ENCODE results near the gene MS4A7.
A peak's percentile ranks its signal among the peaks of the same experiment; 100 is the strongest.
"Not testable (repeated sequence)": the region's sequence is repeated elsewhere in the genome, so short reads cannot be mapped to it uniquely, and the experiment has no call there.

MS4A7 gene

GRCh38 chr11:60349990-60350389 lies 28.3 kb upstream of the MS4A7 start:
- Histone ChIP-seq H3K9me3 (ENCODE audit: control insufficient read depth, insufficient read depth, low read depth, low read length) (0 out of 2 replicates have a peak, but pooled peaks cover 11% of the 10 kb centered on the region), H3K27me3 (ENCODE audit: control insufficient read depth, insufficient read depth, low read length) (no peaks in the 10 kb centered on the region), H3K4me3 (ENCODE audit: low read depth, low read length) (no peak overlapping the region), H3K27ac (ENCODE audit: low read depth, low read length) (no peak overlapping the region), H3K4me1 (ENCODE audit: control insufficient read depth, insufficient read depth, low read length) (no peaks in the 10 kb centered on the region), H3K36me3 (ENCODE audit: control insufficient read depth, insufficient read depth, low read length) (no peaks in the 10 kb centered on the region), H3K9ac (ENCODE audit: low read length) (no peak overlapping the region)

GRCh38 chr11:60357771-60358170 lies 20.6 kb upstream of the MS4A7 start:
- H3K9ac ChIP-seq (ENCODE audit: low read length) = no peak overlapping the region
- H3K4me3 ChIP-seq (ENCODE audit: low read depth, low read length) = no peak overlapping the region

GRCh38 chr11:60360621-60361020 lies 17.7 kb upstream of the MS4A7 start:
- no peak overlapping the region for H3K27ac ChIP-seq (ENCODE audit: low read depth, low read length)
- H3K4me1 ChIP-seq (ENCODE audit: control insufficient read depth, insufficient read depth, low read length) = peaks cover 10% of the 10 kb centered on the region
- H3K4me3 ChIP-seq (ENCODE audit: low read depth, low read length) = no peak overlapping the region
- H3K9me3 ChIP-seq (ENCODE audit: control insufficient read depth, insufficient read depth, low read depth, low read length) = peaks cover 30% of the 10 kb centered on the region
- H3K36me3 ChIP-seq (ENCODE audit: control insufficient read depth, insufficient read depth, low read length) = no peaks in the 10 kb centered on the region
- no peaks in the 10 kb centered on the region for H3K27me3 ChIP-seq (ENCODE audit: control insufficient read depth, insufficient read depth, low read length)
- no peak overlapping the region for H3K9ac ChIP-seq (ENCODE audit: low read length)

More at GRCh38 chr11:60357771-60358170, 20.6 kb upstream of the MS4A7 start:
- Histone ChIP-seq H3K27me3 (ENCODE audit: control insufficient read depth, insufficient read depth, low read length) (no peaks in the 10 kb centered on the region), H3K9me3 (ENCODE audit: control insufficient read depth, insufficient read depth, low read depth, low read length) (peaks cover 45% of the 10 kb centered on the region), H3K4me1 (ENCODE audit: control insufficient read depth, insufficient read depth, low read length) (no peaks in the 10 kb centered on the region), H3K36me3 (ENCODE audit: control insufficient read depth, insufficient read depth, low read length) (no peaks in the 10 kb centered on the region), H3K27ac (ENCODE audit: low read depth, low read length) (no peak overlapping the region)

- H3K4me1 ChIP-seq (ENCODE audit: control insufficient read depth, insufficient read depth, low read length) = peaks cover 10% of the 10 kb centered on the region
- no peaks in the 10 kb centered on the region for H3K27me3 ChIP-seq (ENCODE audit: control insufficient read depth, insufficient read depth, low read length)
- H3K4me3 ChIP-seq (ENCODE audit: low read depth, low read length) = no peak overlapping the region
- no peak overlapping the region for H3K9ac ChIP-seq (ENCODE audit: low read length)
- no peak overlapping the region for H3K27ac ChIP-seq (ENCODE audit: low read depth, low read length)
- peaks cover 25% of the 10 kb centered on the region for H3K9me3 ChIP-seq (ENCODE audit: control insufficient read depth, insufficient read depth, low read depth, low read length)
- no peaks in the 10 kb centered on the region for H3K36me3 ChIP-seq (ENCODE audit: control insufficient read depth, insufficient read depth, low read length)
Observed at GRCh38 chr11:60362241-60362640, 16.1 kb upstream of the MS4A7 start.

GRCh38 chr11:60363542-60364470 lies 14.5 kb upstream of the MS4A7 start:
- H3K36me3 ChIP-seq (ENCODE audit: control insufficient read depth, insufficient read depth, low read length) = no peaks in the 10 kb centered on the region
- peak overlapping the region; percentile 38 for H3K4me3 ChIP-seq (ENCODE audit: low read depth, low read length)
- H3K9ac ChIP-seq (ENCODE audit: low read length) = no peak overlapping the region
- peaks cover 10% of the 10 kb centered on the region for H3K4me1 ChIP-seq (ENCODE audit: control insufficient read depth, insufficient read depth, low read length)
- H3K27me3 ChIP-seq (ENCODE audit: control insufficient read depth, insufficient read depth, low read length) = no peaks in the 10 kb centered on the region
- H3K9me3 ChIP-seq (ENCODE audit: control insufficient read depth, insufficient read depth, low read depth, low read length) = peaks cover 26% of the 10 kb centered on the region
- no peak overlapping the region; the same call in 1 of the 2 replicates for H3K27ac ChIP-seq (ENCODE audit: low read depth, low read length)

- not testable (repeated sequence) for H3K9ac ChIP-seq (ENCODE audit: low read length); H3K27ac ChIP-seq (ENCODE audit: low read depth, low read length); H3K4me3 ChIP-seq (ENCODE audit: low read depth, low read length); H3K4me1 ChIP-seq (ENCODE audit: control insufficient read depth, insufficient read depth, low read length); H3K27me3 ChIP-seq (ENCODE audit: control insufficient read depth, insufficient read depth, low read length); H3K9me3 ChIP-seq (ENCODE audit: control insufficient read depth, insufficient read depth, low read depth, low read length); H3K36me3 ChIP-seq (ENCODE audit: control insufficient read depth, insufficient read depth, low read length)
Observed at GRCh38 chr11:60366262-60366904, 11.9 kb upstream of the MS4A7 start.

GRCh38 chr11:60367009-60367408 lies 11.3 kb upstream of the MS4A7 start:
- Histone ChIP-seq H3K27me3 (ENCODE audit: control insufficient read depth, insufficient read depth, low read length) (no peaks in the 10 kb centered on the region), H3K27ac (ENCODE audit: low read depth, low read length) (no peak overlapping the region), H3K4me1 (ENCODE audit: control insufficient read depth, insufficient read depth, low read length) (peaks cover 10% of the 10 kb centered on the region), H3K4me3 (ENCODE audit: low read depth, low read length) (no peak overlapping the region), H3K9ac (ENCODE audit: low read length) (no peak overlapping the region), H3K9me3 (ENCODE audit: control insufficient read depth, insufficient read depth, low read depth, low read length) (0 out of 2 replicates have a peak, but pooled peaks cover 3% of the 10 kb centered on the region), H3K36me3 (ENCODE audit: control insufficient read depth, insufficient read depth, low read length) (no peaks in the 10 kb centered on the region)

- Histone ChIP-seq H3K4me3 (ENCODE audit: low read depth, low read length) (no peak overlapping the region), H3K27ac (ENCODE audit: low read depth, low read length) (no peak overlapping the region), H3K4me1 (ENCODE audit: control insufficient read depth, insufficient read depth, low read length) (peaks cover 10% of the 10 kb centered on the region), H3K9me3 (ENCODE audit: control insufficient read depth, insufficient read depth, low read depth, low read length) (0 out of 2 replicates have a peak, but pooled peaks cover 3% of the 10 kb centered on the region), H3K36me3 (ENCODE audit: control insufficient read depth, insufficient read depth, low read length) (no peaks in the 10 kb centered on the region), H3K27me3 (ENCODE audit: control insufficient read depth, insufficient read depth, low read length) (no peaks in the 10 kb centered on the region), H3K9ac (ENCODE audit: low read length) (no peak overlapping the region)
Observed at GRCh38 chr11:60367896-60368295, 10.4 kb upstream of the MS4A7 start.

- Histone ChIP-seq H3K9me3 (ENCODE audit: control insufficient read depth, insufficient read depth, low read depth, low read length) (0 out of 2 replicates have a peak, but pooled peaks cover 3% of the 10 kb centered on the region), H3K4me3 (ENCODE audit: low read depth, low read length) (no peak overlapping the region), H3K27ac (ENCODE audit: low read depth, low read length) (no peak overlapping the region), H3K4me1 (ENCODE audit: control insufficient read depth, insufficient read depth, low read length) (no peaks in the 10 kb centered on the region; the same call in 1 of the 2 replicates), H3K27me3 (ENCODE audit: control insufficient read depth, insufficient read depth, low read length) (no peaks in the 10 kb centered on the region), H3K9ac (ENCODE audit: low read length) (no peak overlapping the region), H3K36me3 (ENCODE audit: control insufficient read depth, insufficient read depth, low read length) (no peaks in the 10 kb centered on the region)
Observed at GRCh38 chr11:60370252-60370810, 8.0 kb upstream of the MS4A7 start.

GRCh38 chr11:60370811-60371298 lies 7.5 kb upstream of the MS4A7 start:
- Histone ChIP-seq H3K4me1 (ENCODE audit: control insufficient read depth, insufficient read depth, low read length) (no peaks in the 10 kb centered on the region; the same call in 1 of the 2 replicates), H3K4me3 (ENCODE audit: low read depth, low read length) (no peak overlapping the region), H3K9me3 (ENCODE audit: control insufficient read depth, insufficient read depth, low read depth, low read length) (0 out of 2 replicates have a peak, but pooled peaks cover 3% of the 10 kb centered on the region), H3K36me3 (ENCODE audit: control insufficient read depth, insufficient read depth, low read length) (no peaks in the 10 kb centered on the region), H3K27me3 (ENCODE audit: control insufficient read depth, insufficient read depth, low read length) (no peaks in the 10 kb centered on the region), H3K27ac (ENCODE audit: low read depth, low read length) (no peak overlapping the region), H3K9ac (ENCODE audit: low read length) (no peak overlapping the region)
